HG03457 (cell line): Measurements from ENCODE around the gene SLC37A1.

ENCODE experiments used
- ATAC-seq: cut with Tn5 transposase; IDR thresholded peaks from one replicate; pipeline ENCODE4 v1.9.1; 2021; ENCODE audit warnings: moderate number of reproducible peaks; ENCODE audit not compliant: unreplicated experiment

Gene SLC37A1

DNA sequence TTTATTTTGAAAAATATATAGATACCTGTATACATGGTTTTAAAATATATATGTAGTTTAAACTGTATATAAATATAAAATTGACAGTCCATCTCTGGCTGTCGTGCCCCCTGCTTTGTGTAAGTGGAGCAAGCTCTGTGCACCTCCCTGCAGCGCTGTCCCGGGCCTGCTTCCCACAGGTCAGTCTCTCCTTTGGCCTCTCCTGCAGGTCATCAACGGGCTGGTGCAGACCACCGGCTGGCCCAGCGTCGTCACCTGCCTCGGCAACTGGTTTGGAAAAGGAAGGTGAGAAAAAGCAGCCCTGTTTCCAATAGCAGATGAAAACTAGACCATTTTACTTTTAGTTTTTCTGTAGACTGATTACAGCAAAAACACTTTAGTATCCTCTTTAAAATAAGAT, 28.5 kb downstream of the SLC37A1 start:
- no peak for ATAC-seq

DNA sequence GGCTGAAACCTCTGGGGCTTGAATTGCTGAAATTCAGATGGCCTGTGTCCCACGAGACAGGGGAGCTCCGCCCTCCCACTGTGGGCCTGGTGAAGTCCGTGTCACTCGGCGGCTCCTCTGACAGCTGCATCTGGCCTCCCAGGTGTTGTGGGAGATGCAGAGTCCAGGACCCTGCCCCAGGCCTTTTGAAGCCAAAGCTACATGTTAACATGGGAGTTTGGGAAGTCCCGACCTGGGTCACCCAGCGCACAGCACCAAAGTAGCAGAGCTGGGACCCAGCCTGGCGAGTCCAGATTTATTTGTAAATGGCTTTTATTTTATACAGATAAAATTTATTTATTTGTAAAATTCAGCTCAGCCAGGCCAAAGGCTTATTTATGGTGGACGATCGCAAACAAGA, 28.9 kb downstream of the SLC37A1 start:
- no peak for ATAC-seq

DNA sequence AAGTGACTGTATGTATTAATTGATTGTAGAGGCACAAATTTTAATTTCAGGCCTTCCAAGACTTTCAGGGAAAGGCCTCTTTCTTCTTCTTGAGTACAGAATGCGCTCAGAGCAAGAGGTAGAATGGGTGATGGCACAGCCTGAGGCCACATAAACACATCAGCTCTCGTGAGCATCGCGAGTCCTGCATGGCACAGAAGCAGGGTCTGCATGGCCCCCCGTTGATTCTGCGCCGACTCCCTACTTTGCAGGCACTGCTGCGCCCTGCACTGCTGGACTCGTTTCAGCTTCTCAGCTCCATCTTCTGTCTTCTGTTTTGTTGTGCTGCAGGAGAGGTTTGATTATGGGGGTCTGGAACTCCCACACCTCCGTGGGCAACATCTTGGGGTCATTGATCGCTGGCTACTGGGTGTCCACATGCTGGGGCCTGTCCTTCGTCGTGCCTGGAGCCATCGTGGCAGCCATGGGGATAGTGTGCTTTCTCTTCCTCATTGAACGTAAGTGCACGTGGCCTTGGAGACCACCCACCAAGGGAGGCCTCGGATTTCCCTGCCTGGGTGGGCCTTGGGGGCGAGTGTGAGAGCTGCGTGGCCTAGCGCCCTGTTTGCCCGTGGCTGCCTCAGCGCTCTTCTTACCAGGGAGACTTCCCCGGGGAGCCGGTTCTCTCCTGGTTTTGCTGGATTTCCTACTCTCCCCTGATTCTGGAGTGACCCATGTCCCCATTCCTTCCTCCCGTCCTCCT, 29.6 kb downstream of the SLC37A1 start:
- no peak for ATAC-seq

DNA sequence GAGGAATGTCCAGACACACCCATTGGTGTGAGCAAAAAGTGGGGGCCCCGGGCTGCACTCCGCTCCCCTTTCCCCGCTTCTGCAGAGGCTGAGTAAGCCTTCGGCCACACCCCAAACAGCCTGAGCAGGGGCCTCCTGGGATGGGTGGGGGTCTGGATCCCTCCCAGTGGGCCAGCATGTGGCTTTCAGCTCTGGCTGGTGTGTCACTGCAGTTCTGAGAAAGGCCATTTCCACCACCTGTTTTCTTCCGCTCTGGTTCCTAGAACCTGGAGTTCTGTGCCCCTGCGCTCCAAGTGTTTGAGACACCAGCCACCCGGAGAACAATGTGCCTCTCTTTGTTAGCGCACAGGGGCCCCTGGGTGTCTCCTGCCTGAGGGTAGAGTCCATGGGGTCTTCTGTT, 30.9 kb downstream of the SLC37A1 start:
- no peak for ATAC-seq

DNA sequence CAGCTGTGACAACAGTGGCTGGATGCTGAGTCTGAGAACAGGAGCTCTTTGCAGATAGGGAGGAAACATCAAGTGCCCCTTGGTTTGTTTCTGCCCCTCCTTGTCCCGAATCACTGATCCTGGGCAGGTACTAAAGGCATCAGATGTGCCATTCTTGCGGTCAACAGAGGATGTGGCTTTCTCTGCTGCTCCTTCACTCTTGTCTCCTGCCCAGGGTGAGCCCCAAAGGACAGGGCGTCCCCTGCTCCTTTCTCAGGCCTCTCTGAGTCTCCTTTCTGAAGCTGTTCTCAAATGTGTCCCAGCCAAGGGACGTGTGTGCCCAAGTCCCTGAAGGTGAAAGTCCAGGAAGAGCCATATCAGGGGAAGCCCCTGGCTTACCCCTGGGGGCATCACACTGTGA, 31.7 kb downstream of the SLC37A1 start:
- no peak for ATAC-seq

DNA sequence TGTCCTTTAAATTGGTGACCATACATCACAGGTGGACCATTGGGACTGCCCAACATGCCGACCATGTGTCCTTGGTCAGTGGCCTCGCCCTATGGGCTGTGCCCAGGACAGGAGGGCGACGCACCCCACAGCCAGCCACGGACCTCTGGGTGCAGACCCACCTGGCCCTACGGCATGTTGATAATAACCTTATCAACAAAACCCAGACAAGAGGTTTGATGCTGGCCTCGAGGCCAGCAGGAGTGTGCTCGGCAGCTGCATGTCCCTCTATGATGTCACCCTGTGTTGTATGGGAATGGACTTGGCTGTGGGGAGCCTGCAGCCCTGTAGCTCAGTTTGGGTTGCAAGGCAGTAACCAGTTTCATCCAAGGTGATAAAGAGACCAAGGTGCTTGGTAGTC, 32.1 kb downstream of the SLC37A1 start:
- ATAC-seq, result no peak

DNA sequence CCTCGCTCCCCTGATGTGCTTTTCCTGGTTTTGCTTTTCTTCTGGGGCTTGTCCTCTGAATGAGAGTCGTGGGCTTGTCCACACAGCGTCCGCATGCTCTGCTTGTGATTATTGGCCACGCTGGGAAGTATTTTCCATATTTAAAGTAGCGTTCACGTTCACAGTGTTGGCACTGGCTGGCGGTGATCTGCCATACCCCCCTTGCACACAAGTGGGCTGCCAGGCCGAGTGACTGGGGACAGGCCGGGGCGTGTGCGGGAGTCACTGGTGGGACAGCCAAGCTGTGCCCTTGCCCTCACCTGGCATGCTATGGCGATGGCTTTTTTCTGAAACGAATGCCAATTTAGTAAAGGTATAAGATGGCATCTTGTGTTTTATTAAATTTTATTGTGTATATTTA, 32.8 kb downstream of the SLC37A1 start:
- ATAC-seq, result no peak

DNA sequence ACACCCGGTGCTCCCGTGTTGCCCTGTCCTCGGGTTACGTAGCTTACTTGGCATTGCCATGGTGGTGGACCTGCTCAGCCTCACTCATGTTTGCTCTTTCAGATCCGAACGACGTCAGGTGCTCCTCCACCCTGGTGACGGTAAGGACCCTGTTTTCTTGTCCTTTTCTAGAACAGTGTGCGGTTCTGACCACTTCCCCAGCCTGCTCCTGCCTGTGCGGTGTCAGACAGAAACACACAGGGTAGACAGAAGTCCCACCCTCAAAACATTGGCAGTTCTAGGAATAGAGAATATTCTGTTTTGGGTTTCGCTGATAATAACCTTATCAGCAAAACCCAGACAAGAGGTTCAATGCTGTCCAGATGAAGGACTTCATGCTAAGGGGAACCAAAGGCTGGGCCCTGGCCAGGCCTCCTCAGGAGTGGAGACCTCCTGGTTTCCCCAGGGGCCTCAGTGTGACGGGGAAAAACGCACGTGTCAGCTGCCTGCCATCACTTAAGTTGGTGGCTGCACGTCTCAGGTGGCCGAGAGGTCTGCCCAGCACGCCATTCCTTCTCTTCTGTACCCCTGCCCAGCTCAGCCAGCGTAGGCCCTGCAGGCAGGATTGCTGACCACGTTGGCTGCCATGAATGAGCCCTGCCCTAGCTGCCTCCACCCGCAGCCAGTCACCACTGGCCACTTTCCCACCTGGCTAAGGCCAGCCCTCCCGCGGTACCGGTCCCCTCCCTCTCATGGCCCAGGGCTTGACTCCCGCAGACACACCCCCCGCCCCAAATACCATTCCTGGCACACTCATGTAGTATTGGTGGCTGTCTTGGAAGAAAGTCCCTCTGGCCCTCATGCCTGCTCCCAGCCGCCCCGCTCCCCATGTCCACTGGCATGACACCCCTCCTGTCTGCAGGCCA, 33.6 kb downstream of the SLC37A1 start:
- no peak for ATAC-seq

DNA sequence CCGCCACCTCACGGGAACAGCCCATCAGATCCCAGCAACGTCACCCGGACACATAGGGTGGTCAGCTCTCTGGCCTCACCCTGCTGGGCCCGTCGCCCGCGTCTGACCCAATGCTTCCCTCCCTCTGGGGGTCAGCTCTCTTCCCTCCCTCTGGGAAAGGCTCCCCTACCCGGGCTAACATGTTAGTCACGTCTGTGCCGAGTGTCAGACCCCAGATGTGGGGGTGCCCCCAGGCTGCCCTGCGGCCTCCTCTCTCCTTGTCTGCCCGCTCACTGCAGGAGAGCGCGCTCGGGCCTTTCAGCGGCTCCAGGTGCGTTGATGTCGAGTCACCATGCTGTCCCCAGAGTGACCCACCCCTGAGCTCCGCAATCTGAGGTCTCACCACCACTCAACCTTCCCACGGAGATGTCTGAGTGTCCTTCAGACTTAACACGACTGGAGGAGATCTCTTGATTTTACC, 34.3 kb downstream of the SLC37A1 start:
- ATAC-seq, result no peak

DNA sequence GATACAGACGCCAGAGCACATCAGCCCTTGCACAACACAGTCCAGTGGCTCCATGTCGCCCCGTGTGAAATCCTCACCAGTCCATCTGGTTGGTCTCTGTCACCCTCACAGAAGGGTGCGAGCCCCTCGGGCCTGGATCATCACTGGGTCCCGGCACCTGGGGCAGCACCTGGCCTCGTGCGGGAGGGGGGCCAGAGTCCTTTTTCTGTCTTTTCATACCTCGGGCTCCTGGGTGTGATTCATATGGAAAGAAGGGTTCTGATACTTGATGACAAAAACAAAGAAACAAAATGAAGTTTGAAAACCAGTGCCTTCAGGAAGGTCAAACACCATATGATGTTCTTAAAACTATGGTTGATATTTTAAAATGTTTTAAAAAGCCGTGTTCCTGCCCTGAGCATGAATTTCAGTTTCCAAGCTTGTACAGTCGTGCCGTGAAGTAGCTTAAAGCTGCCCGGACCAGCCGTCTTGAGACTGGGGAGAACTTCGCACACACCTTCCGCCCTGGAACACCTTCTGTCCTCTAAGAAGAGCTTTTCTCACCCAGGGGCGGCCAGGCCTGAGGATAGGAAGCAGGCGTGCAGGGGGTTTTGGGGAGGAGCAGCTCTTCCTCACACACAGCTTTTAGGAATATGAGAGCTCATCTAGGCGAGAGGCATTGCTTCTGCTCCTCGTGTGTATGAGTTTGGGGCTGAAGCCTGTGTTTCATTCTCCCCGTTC, 35.2 kb downstream of the SLC37A1 start:
- no peak for ATAC-seq

DNA sequence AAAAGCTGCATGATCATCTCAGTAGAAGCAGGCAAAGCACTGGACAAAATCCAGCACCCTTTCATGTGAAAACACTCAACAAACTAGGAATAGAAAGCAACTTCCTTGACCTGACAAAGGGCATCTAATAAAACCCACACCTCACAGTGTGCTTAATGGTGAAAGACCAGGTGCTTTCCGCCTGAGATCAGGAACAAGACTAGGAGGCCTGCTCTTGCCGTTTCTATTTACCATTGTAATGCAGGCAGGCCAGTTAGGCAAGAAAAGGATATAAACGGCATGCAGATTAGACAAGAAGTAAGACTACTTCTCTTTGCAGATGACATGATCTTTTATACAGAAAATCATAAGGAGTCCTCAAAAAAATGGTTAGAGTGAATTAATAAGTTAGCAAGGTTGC, 37.2 kb downstream of the SLC37A1 start:
- no peak for ATAC-seq

DNA sequence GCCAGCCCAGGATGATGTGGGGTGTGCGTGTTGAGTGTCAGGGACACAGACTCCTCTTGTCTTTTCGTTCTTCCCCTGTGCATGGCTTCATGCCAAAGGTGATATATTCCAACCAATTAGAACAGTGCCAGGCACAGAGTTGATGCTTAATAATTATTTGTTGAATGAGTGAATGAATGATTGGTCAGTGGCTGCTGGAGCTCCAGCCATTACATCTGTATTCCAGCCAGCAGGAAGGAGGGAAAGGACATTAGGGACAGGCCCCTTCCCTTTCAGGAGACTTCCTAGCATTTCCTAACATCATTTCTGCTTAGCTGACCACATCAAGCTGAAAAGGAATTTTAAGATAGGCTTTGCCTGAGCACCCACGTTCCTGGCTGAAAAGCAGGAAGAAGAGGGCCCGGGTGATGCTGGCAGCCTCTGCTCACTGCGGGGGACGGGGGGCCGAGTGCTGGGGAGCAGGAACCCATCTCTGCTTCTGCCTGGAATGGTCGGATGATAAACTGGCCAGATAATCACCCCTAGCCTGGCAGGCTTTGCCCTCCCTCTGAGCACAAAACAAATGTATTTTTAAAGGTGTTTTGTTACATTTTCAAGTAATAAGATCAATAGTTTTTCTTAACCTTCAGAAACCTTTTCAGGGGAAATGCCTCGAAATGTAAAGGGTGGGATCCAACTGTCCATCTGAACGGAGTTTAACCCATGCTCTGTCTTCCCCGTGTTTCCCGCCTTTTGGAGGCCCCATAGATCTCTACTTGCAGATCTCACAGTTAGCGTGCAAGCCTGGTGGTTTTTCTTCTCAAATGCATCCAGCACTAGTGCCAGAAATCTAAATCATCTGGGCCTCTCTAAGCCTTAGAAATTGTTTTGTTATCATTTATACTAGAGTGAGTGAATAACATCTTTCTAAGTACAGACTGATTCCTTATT, 39.0 kb downstream of the SLC37A1 start:
- ATAC-seq, result no peak

DNA sequence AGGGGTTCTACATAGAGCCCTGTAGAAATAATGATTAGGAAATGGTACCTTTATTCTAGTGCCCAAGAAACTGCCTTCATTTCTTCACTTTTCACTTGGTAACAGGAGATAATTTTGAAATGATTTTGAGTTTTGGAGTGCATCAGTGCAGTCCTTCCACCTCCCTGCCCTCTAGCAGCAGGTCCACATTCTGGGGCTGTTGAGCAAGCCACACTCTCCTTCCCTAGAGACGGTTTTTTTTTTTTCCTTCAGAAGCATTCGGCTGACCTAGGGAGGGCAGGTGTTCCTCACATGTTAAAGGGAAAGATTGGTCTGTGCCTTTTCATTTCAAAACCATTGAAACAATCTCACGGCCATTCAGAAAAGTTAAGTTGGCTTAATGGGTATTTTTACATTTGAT, 39.8 kb downstream of the SLC37A1 start:
- ATAC-seq, result no peak

DNA sequence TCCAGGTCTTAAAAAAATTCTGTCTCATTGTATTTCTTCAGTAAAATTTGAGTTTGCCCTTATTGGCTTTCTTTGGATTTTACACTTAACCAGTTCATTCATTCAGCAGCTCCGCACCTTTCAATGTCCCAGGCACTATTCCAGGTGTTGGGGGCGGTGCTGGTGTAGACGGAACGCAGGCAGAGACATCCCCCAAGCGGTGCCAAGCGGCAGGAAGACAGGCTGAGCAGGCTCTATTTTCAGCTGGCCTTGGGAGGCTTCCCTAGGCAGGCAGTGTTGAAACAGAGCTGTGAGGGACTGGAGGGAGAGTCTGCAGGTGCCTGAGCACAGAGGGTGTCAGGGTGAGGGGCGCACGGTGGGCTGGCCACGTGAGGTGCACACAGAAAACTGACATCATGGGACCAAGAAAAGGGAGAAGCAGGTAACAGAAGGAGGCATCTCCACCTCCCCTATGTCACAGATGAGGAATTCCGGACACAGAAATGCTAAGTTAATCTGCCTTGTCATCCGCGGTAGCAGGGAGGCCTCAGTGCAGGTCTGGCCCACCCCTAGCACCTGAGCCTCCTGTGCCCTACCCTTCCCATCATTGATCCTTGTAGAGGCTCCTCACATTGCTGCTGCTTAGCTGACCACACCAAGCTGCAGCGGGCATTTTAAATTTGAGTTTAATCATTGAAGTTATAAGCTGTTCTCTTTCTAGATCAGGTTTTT, 40.8 kb downstream of the SLC37A1 start:
- ATAC-seq, result no peak

DNA sequence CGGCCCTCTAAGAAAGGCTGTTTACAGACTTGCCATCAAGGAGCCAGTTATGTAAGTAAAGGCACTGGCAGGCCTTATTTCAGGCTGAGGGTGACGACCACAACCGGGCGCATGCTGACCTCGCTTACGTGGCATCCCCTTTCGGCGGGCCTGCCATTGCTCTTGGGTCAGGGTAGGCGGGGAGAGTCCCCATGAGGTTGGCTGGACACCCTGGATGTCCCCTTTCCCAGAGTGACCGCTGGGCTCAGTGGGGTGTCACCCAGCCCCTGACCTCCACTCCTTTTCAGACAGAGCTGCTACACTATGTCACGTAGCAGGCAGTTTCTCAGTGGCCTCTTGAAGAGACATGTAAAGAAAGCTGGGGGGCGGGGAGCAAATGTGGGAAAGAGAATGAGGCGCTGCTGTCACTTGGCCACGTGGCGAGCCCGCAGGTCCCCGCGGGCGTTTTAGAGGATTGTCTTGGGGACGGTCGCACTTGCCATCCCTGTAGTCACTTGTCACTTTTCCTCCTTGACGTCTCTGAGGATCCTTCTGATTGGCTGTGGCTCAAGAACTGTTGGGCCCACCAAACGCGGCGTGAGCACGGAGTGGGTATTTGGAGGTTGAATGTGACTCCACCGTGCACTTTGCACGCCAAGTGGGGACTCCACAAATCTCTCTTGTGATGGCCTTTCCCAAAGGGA, 42.2 kb downstream of the SLC37A1 start:
- ATAC-seq, result no peak

DNA sequence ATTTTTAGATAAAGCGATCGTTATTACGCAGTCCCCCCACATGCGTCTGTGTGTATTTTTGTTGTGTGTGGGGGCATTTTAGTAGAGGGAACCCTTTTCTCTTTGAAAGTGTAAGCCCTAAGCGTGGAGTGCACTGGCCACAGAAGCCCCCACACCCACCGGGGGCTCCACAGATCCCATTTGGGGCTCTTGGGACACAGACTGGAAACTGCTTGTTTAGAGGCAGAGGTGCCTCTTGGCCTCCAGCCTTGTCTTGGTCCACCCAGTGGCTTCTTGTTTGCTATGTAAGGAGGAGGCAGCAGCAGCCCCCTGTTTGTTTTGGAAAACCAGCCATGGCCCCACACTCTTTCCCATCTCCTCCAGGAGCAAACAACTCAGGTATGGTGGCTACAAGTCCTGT, 42.8 kb downstream of the SLC37A1 start:
- no peak for ATAC-seq

DNA sequence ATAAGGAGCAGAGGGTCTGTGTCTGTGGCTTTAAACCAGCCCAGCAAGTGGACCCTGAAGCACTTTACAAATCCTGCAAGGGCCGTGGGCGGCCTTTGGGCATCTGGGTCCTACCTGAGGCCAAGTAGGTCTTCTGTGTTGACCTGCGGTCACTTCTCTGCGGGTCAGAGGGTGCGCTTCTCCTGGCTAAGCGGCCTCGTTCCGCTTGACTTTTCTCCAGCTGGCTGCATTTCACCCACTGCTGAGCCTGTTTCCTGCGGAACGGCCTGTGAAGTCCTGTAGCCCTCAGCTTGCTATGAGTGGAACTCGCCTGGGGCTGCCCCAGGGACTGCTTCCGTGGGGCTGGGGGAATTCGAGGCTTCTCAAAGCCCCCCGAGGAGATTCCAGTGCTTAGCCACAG, 43.3 kb downstream of the SLC37A1 start:
- no peak for ATAC-seq

DNA sequence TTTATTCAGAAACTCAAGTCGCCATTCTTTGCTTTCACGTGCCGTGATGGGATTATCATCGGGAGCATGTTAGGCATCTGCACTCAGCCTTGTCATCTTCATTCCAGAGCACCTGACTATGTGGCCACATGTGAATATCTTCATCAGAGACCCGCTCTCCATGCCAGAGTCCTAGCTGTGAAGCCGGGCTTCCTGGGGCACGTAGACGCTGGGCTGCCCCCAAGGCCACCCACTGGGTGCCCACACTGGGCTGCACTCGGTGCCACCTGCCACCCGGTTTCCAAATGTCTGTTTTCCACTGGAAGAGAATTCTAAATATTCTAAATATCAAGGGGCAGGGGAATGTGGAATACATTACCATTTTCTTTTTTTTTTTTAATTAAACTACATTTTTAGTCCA, 43.8 kb downstream of the SLC37A1 start:
- ATAC-seq, result no peak

DNA sequence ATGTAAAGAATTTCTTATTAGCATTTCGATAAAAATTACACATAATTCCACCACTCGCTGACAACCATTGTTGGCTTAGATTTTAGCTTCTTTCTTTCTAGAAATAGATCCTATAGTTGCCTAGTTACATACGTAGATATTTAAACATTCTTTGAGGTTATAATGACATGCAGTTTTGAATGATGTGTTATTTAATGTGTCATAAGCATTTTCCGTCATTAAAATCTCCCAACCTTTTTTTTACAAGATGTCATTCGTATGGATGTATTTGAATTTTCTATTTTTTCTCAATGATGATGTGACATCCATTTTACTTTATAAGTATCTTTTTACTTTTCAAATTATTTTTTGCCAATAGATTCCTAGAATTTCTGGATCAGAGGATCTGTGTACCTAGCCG, 44.7 kb downstream of the SLC37A1 start:
- ATAC-seq, result no peak
